BJ (cell line): ENCODE data around the gene CDYL2. TPM values are rescaled to one million over a fixed set of nuclear protein-coding genes. Genes with fewer than 3 reads are reported as not detected.

ENCODE experiments used
- CTCF ChIA-PET: fragments of 350-600 bp; formaldehyde crosslinking; extraction: SDS; loops from one replicate; lab custom pipeline; 2021; ENCODE audit warnings: antibody characterized with exemption, inconsistent platforms; lab: Yijun Ruan, JAX
- POLR2A ChIA-PET: fragments of 300-600 bp; sonication (Branson Sonifier 250); formaldehyde crosslinking; extraction: SDS; loops from one replicate; lab custom pipeline; 2021; ENCODE audit warnings: antibody characterized with exemption; lab: Charles Lee
- DNase-seq: peaks from one replicate; pipeline ENCODE4 v3.0.0-alpha.2; 2011; ENCODE audit warnings: low read depth
- H3K27me3 ChIP-seq: 2 replicates; pipeline ENCODE4 v1.6.0; 2011; ENCODE audit warnings: low read length; ENCODE audit not compliant: control insufficient read depth, insufficient read depth
- H3K36me3 ChIP-seq: 2 replicates; pipeline ENCODE4 v1.5.1; 2011; ENCODE audit warnings: low read length; ENCODE audit not compliant: control insufficient read depth, insufficient read depth
- H3K4me3 ChIP-seq: 2 replicates; pipeline ENCODE4 v1.5.1; 2011; ENCODE audit warnings: low read depth, mild to moderate bottlenecking, control low read depth, low read length
- polyA plus RNA-seq: library from polyadenylated mRNA; depleted of rRNA; stranded (reverse); fragments of >200 nt; gene quantifications from 2 replicates; pipeline ENCODE4 v1.2.3, GENCODE V29; 2011; rRNA removed
- TF ChIP-seq, protein P1 (sequence below): IDR thresholded peaks from 2 replicates; pipeline ENCODE4 v1.5.1; 2011; ENCODE audit warnings: low read depth, mild to moderate bottlenecking, control low read depth, inconsistent platforms, low read length, moderate library complexity; ENCODE audit not compliant: insufficient read depth

Gene CDYL2
- polyA plus RNA-seq, 1 experiment, result 0.87 TPM

DNA sequence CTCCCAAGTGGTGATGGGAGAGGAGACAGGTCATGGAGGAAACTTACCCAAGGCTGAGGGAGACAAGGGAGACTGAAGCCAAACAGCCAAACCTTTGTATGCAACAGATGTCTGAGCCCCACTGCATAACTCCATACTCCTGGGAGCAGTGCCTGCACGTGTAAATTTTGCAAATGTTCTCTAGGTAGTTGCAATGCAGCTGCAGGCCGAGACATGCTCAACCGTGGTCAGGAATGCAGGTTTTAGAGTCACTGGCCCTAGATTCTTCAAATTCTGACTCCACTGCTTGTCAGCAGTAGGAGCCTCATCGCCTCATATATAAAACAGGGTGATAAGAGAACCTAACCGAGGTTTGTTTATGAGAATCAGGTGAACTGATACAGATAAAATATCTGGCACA lies 252.1 kb downstream of the CDYL2 start:
- CTCF ChIA-PET, result no interaction called here
- Histone ChIP-seq H3K27me3 (peaks cover 1% of the 10 kb centered on the region), H3K4me3 (no peak overlapping the region), H3K36me3 (no peaks in the 10 kb centered on the region)
- no peak for DNase-seq
- TF ChIP-seq, protein P1, sequence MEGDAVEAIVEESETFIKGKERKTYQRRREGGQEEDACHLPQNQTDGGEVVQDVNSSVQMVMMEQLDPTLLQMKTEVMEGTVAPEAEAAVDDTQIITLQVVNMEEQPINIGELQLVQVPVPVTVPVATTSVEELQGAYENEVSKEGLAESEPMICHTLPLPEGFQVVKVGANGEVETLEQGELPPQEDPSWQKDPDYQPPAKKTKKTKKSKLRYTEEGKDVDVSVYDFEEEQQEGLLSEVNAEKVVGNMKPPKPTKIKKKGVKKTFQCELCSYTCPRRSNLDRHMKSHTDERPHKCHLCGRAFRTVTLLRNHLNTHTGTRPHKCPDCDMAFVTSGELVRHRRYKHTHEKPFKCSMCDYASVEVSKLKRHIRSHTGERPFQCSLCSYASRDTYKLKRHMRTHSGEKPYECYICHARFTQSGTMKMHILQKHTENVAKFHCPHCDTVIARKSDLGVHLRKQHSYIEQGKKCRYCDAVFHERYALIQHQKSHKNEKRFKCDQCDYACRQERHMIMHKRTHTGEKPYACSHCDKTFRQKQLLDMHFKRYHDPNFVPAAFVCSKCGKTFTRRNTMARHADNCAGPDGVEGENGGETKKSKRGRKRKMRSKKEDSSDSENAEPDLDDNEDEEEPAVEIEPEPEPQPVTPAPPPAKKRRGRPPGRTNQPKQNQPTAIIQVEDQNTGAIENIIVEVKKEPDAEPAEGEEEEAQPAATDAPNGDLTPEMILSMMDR, result no peak
- POLR2A ChIA-PET, result no interaction called here

Other genes with a start within 250 kb of the CDYL2 start
- 56.4 and 101 TPM in 2 replicates for gene CMC2, start 202.3 kb upstream of the CDYL2 start, polyA plus RNA-seq
- gene CENPN, start 202.6 kb upstream of the CDYL2 start, polyA plus RNA-seq, result 24.8 and 38.2 TPM in 2 replicates
- gene ATMIN, start 231.2 kb upstream of the CDYL2 start, polyA plus RNA-seq, result 22.3 and 34.7 TPM in 2 replicates